Raji (cell line): ENCODE data around the gene MAP2K5.

ENCODE experiments used
- POLR2A ChIP-seq: IDR thresholded peaks from 2 replicates; pipeline ENCODE4 v1.6.1; 2011; ENCODE audit warnings: low read depth, low read length, control low read depth; ENCODE audit not compliant: insufficient read depth

Gene MAP2K5

DNA sequence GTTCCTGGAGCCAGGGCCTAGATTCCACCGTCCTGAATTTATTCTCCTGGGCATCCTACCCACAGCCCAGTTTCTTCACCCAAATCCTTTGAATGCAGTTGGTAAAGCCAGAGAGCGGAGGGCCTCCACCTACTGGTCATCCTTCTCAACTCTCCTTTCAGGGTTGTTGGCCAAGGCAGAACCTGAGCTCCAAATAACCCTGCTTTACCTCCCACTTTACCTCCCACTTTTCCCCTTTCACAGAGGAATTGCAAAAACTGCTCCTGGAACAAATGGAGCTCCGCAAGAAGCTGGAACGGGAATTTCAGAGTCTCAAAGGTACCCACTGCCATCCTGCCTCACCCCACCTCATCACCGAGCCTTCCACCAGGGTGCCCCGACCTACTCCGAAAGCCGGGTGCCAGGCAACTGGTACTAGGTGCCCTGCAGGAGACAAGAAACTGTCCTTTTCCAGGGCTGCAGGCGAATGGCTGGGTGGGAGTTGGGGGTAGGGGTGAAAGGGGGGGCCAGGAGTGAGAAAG lies 289.6 kb downstream of the MAP2K5 start:
- no peak for TF ChIP-seq POLR2A

DNA sequence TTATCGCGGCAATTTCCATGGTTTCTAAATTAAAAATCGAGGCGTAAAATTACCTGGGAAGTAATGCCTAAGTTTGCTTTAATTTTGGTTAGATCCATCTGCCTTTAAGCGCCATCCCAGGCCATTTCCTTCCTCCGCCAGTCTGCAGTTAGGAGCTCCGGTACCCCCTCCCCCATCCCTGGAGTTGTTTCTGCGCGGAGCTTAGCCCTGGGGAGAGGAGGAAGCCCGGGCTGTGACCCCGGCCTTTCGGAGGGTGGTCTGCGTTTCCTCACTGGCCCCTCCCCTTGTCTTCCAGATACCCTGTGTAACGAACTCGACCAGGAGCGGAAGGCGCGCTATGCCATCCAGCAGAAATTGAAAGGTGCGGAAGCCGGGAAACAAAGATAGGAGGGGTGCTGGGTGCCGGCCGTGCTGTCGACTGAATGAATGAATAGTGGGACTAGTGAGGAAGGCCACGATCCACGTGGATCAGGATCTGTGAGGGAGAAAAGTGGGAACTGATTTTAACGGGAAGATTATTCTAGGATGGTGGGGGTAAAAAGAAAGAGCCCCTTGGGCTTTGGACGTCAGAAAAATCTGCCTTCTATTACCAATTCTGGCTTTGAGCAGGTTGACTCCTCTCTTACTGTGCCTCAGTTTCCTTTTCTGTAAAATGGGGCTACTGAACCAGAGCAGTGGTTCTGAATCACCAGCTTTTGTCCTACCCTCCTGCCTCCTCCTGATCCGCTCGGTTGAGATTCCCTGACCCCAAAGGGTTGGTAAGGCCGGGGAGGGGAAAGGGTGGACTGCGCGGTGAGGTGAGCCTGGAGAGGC lies 290.6 kb downstream of the MAP2K5 start:
- TF ChIP-seq POLR2A: no peak

DNA sequence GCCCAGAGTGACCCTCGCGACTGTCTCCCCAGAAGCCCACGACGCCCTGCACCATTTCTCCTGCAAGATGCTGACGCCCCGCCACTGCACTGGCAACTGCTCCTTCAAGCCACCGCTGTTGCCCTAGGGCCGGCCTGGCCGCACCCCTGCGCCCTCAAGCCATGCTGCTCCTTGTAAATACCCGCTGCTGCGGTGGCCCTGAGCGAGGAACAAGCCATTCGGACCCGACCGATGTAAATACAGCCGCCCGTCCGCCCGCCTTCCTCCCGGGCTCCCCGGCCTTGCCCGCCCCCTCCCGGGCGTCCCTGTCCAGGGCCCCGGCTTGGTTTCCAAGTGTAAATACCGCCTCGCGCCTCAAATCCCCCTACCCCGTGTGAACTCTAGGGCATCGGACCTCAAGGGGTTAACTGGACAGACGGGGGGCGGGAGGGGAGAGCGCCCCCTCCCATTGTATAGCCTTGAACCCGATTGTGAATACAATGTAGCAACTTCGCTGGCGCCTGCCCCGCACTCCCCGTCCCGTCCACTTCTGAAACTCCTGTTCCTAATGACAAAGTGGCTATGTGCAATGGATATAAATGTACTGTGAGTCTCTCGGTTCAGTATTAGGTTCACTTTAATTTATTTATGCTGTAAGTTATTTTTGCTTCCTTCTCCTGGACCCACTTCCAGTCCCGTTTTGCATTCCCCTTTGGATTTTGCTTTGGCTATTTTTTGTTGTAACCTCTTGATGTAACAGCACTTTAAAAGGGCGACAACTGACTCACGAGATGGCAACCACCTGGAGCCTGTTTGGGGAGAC lies 291.4 kb downstream of the MAP2K5 start:
- TF ChIP-seq POLR2A: no peak

DNA sequence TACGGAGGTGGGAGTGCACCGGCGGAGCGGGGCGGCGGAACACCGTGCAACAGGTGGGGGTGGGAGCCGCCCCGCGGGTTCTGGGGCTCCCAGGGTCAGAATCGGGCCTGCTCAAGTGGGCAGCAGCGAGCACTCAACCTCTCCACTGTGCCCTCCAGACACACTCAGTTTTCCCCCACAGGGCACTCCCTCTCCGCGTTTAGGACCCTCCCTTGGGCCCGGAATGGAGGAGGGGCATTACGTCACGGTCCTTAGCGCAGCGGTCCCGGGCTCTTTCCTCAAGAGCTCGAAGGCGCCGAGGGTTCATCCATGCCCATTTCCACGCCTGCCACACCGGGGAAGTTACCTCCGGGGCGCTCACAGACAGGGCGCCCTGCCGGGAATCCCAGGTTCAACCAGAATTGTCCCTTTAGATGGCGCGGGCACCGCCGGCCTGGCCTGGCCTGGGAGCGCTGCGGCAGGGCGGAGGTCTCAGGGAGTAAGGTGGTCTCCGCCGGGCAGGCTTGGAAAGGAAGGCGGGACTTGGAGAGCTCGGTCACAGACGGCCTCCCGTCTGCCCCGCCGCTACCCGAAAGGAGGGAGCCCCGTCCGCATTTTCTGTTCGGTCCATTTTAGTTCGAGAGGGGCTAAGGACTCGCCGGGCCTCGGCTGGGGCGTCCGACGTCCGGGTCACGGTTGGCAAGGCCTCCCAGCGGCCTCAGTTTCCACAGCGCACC lies 292.2 kb downstream of the MAP2K5 start:
- TF ChIP-seq POLR2A: no peak

DNA sequence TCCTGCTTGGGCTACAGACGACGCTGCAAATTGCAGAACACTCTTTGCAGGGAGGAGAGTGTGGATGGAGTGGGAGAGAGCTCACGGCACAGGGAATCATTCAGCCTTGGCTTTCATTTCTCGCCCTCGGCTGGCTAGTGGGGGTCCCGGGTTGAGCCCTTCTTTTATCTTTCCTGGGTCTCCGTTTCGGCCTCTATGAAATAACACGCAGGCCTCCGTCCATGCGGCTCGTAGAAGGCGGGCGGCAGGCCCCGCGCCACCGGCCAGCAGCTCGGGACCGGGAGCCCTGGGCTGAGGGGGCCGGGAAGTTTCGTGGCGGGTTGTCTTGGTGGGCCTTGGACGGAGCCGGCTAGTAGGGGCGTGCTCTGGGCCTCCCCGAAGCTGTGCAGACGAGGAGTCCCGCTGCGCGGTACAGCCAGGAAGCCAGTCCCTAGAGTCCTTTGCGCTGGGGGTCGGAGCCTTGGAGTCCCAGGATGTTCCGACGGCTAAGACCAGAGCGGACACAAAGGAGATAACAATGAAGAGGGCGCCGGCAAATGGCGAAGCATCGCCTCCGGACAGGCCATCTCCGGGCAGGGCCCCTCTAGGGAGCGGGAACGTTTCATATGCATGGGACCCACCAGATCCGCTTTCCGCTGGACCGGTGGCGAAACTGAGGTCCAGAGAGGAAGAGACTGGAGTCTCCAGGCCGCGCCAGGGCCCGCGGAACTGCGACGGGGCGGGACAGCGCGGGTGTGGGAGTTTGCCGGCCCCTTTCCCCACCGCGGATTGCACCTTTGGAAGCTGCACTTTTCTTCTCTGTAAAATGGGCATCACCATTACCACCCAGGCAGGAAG lies 293.0 kb downstream of the MAP2K5 start:
- TF ChIP-seq POLR2A: no peak

DNA sequence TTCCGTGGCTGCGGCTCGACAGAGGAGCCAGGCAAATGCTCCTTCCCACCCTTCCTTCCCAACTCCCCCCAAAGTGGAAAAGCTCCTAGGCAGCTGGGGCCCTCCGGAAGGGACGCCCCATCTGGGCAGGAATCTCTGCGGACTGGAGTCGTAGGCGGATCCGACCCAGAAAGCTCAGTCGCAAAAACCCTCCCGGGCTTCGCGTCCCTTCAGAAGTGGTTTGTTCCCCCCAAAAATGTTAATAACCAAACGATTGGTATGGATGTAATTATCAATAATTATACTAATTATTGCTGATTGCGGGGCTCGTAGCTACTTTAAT lies 293.6 kb downstream of the MAP2K5 start:
- TF ChIP-seq POLR2A: no peak

DNA sequence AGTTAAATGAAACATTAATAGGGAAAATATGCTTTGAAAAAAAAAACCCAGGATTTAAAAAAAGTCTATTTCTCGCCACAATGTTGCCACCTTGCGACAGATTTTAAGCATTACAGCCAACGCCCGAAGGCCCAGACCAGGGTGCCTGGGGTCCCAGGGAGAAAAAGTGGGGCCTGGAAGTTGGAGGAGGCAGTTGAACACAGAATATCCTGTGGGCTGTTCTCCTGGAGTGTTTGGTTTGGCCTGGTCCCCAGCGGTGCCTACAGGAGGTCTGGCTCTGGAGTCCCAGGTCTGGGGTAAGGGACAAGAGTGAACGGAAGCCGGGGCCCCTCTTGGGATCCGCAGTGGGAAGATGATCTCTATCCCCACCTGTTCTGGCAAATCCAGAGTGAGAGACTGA lies 294.0 kb downstream of the MAP2K5 start:
- TF ChIP-seq POLR2A: no peak

DNA sequence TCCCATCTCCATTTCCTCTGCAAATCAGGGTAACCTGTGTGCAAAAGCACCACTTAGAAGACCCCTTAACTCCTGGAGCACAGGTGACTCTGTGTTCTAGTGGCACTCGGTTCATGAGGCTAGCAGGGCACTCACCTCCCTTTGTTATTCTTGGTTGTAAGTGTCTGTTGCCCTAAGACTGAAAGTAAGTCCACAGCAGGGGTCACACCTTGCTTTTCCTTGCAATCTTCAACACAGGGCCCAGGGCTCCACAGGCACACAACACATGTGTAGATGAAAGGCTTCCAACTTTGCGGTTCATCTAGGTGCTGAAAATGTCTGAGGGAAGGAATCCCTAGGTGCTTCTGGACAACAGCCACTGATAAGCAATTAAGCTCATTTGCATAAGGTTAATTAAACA lies 294.5 kb downstream of the MAP2K5 start:
- TF ChIP-seq POLR2A: no peak

DNA sequence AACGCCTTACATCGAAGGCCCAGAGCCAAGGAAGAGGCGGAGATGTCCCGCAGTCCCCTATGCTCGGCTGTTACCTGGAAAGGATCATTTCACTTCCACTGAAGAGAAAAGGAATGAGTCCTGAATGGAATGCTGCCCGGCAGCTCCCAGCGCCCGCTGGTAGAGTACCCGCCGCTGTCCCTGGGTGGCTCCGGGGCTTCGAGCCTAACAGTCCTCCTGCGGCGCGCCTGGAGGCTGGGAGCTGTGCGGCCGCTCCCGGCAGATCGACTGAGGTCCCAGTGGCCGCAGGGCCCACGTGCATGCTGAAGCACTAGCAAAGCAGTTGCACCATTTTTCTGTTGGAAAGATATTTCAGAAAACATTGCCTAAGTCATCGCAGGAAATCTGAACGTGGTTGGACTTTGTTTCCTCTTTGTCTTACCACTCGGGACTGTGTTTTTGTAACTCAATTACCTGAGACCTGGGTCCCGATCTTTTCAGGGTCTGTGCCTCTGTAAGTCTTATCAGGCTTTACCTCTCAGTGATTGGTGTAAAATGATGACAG lies 296.4 kb downstream of the MAP2K5 start:
- no peak for TF ChIP-seq POLR2A

DNA sequence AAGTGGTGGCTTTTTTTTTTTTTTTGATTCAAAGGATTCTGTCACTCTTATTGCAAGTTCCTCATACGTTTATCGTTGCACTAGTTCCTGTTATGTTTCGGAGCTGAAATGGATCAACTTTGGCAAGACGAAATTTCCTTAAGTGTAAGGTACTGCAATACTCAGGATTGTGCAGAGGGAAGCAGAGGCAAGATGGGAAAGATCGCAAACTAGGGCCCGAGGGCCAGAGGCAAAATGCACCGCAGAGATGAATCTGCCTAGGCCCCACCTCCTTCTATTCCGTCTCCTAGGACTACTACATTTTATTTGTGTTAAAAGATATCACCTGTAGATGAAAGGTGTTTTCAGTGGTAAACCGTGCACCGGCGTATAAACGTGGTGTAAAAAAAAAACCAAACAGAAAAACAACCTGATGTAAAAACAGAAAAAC lies 297.0 kb downstream of the MAP2K5 start:
- TF ChIP-seq POLR2A: no peak

DNA sequence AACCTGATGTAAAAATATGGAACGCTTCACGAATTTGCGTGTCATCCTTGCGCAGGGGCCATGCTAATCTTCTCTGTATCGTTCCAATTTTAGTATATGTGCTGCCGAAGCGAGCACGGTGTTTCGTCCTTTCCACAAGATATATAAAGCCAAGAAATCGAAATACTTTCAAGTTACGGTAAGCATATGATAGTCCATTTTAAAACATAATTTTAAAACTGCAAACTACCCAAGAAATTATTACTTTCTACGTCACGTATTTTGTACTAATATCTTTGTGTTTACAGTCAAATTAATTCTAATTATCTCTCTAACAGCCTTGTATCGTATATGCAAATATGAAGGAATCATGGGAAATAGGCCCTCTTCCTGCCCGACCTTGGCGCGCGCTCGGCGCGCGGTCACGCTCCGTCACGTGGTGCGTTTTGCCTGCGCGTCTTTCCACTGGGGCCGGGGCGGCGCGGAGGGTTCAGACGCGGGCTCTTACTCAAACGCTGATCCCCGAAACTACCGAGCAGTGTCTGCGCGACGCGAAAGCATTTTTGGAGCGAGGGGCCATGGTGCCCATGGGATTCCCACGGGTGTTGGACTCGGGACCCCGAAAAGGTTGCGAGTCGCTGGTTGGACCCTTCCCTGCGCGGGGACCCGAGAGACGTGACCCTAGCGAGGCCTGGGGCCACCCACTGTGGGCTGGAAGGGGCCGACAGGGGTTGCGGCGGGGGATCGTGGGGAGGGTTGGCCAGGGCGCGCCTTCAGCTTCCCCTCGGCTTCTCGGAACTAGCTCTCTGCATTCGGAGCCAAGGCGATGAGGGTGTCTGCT lies 297.6 kb downstream of the MAP2K5 start, which contains the start of gene RNU6-1:
Gene RNU6-1 (minus strand): TSS at position 117 of the 820 bp plus-strand sequence.
- peak; percentile 91 for TF ChIP-seq POLR2A

DNA sequence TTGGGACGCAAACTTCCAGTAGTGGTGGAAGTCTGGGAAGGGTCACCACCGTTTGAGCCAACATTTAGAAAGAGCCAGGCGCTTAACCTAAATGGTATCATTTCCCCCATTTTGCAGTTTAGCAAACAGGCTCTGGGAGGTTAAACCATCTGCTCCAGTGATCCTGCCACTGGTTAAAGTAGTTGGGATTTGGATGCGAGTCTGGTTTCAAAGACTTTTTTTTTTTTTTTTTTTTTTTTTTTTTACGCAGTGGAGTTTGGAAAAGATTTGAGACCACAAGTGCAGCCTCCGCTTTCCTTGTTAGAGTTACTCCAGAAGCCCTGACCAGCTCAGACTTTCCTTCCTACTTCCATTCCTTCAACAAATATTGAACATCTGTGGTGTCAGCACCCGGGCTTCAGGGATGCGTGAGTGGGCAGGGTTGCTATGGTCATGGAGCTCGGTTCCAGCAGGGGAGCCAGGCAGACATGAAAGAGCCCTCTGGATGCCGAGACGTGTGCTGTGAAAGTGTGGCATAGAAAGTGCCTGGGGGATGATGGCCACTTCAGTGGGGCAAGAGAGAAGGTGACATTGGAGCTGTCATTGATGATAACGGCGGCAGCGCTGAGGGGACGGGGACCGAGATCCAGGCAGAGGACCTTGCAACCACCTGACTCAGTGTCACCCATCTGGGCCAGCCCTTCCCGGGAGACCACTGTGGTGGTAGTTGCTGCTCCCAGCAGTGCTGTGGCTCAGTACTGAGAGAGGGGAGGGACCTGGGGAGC lies 298.4 kb downstream of the MAP2K5 start:
- peak; percentile 43; the same call in 1 of the 2 replicates for TF ChIP-seq POLR2A

DNA sequence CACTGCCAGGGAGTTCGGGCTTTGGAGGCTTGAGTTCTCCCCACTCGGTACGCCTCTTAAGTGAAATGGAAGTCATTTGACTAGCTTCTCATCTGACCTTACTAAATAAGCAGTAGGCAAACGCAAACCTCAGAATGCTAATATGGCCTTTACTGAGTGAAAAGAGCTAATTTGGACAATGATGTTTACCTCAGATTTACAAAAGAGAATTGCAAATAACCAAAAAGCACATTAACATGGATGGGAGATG lies 298.9 kb downstream of the MAP2K5 start:
- no peak; the same call in 1 of the 2 replicates for TF ChIP-seq POLR2A
